SK-N-SH treated with all-trans-retinoic acid at 6 μM for 48 hours (cell line): ENCODE measurements around the gene UHRF1.

Source experiments
- ATAC-seq: fragments of 200-7000 bp; cut with Tn5 transposase; 3 replicates; pipeline ENCODE4 v1.9.1; 2020; ENCODE audit warnings: mild to moderate bottlenecking, moderate library complexity
- ARNTL ChIP-seq: fragments of 450-650 bp; formaldehyde crosslinking; IDR thresholded peaks from 2 replicates; pipeline ENCODE4 v1.5.0; 2020; ENCODE audit warnings: low read depth, mild to moderate bottlenecking, moderate library complexity, borderline replicate concordance
- BACH2 ChIP-seq: fragments of 250-450 bp; sonication (Bioruptor Pico); IDR thresholded peaks from 2 replicates; pipeline ENCODE4 v1.9.0; 2021; ENCODE audit warnings: mild to moderate bottlenecking, borderline replicate concordance
- CSDC2 ChIP-seq: fragments of 250-450 bp; sonication (Bioruptor Pico); IDR thresholded peaks from 2 replicates; pipeline ENCODE4 v1.5.0; 2020; ENCODE audit warnings: mild to moderate bottlenecking, moderate library complexity
- ESRRG ChIP-seq: fragments of 250-450 bp; sonication (Bioruptor Pico); IDR thresholded peaks from 2 replicates; pipeline ENCODE4 v1.6.1; 2021; ENCODE audit warnings: mild to moderate bottlenecking
- GLIS3 ChIP-seq: fragments of 250-450 bp; sonication (Bioruptor Pico); IDR thresholded peaks from 2 replicates; pipeline ENCODE4 v1.5.0; 2020; ENCODE audit warnings: mild to moderate bottlenecking, moderate library complexity
- ISL1 ChIP-seq: fragments of 250-450 bp; sonication (Bioruptor Pico); IDR thresholded peaks from 2 replicates; pipeline ENCODE4 v2.1.2; 2022; ENCODE audit warnings: mild to moderate bottlenecking, moderate library complexity
- OSR1 ChIP-seq: fragments of 250-450 bp; sonication (Bioruptor Pico); IDR thresholded peaks from 2 replicates; pipeline ENCODE4 v1.8.0; 2022; ENCODE audit warnings: moderate library complexity, mild to moderate bottlenecking, inconsistent platforms
- PPARA ChIP-seq: fragments of 250-450 bp; sonication (Bioruptor Pico); IDR thresholded peaks from 2 replicates; pipeline ENCODE4 v1.5.0; 2020; ENCODE audit warnings: mild to moderate bottlenecking, borderline replicate concordance
- RARB ChIP-seq: fragments of 250-450 bp; sonication (Bioruptor Pico); IDR thresholded peaks from 2 replicates; pipeline ENCODE4 v1.8.0; 2021; ENCODE audit warnings: mild to moderate bottlenecking, moderate library complexity
- SNAI2 ChIP-seq: fragments of 250-450 bp; sonication (Bioruptor Pico); IDR thresholded peaks from 2 replicates; pipeline ENCODE4 v1.5.0; 2020; ENCODE audit warnings: mild to moderate bottlenecking, moderate library complexity
- TCF4 ChIP-seq: fragments of 250-450 bp; sonication (Bioruptor Pico); IDR thresholded peaks from 2 replicates; pipeline ENCODE4 v1.8.0; 2021; ENCODE audit warnings: mild to moderate bottlenecking, moderate library complexity, borderline replicate concordance
- TOX ChIP-seq: fragments of 250-450 bp; sonication (Bioruptor Pico); IDR thresholded peaks from 2 replicates; pipeline ENCODE4 v1.8.0; 2021; ENCODE audit warnings: mild to moderate bottlenecking, moderate library complexity, borderline replicate concordance
- ZC3H10 ChIP-seq: fragments of 250-450 bp; sonication (Bioruptor Pico); IDR thresholded peaks from 2 replicates; pipeline ENCODE4 v1.5.1; 2021; ENCODE audit warnings: mild to moderate bottlenecking, moderate library complexity
- ZFP3 ChIP-seq: fragments of 250-450 bp; sonication (Bioruptor Pico); IDR thresholded peaks from 2 replicates; pipeline ENCODE4 v1.5.0; 2020; ENCODE audit warnings: mild to moderate bottlenecking, moderate library complexity
- ZFP30 ChIP-seq: fragments of 450-650 bp; formaldehyde crosslinking; IDR thresholded peaks from 2 replicates; pipeline ENCODE4 v1.5.0; 2022; ENCODE audit warnings: mild to moderate bottlenecking, moderate library complexity
- ZNF565 ChIP-seq: fragments of 450-650 bp; formaldehyde crosslinking; conservative IDR thresholded peaks from 2 replicates; pipeline ENCODE4 v1.5.0; 2020; ENCODE audit warnings: low read depth, mild to moderate bottlenecking, moderate library complexity
- ZNF70 ChIP-seq: fragments of 450-650 bp; formaldehyde crosslinking; IDR thresholded peaks from 2 replicates; pipeline ENCODE4 v1.5.0; 2020; ENCODE audit warnings: mild to moderate bottlenecking, moderate library complexity
- TF ChIP-seq, protein P1 (sequence below): fragments of 250-450 bp; sonication (Bioruptor Pico); IDR thresholded peaks from 2 replicates; pipeline ENCODE4 v1.8.0; 2021; ENCODE audit warnings: low read depth, mild to moderate bottlenecking, moderate library complexity, borderline replicate concordance
- TF ChIP-seq, protein P2 (sequence below): fragments of 250-450 bp; sonication (Bioruptor Pico); IDR thresholded peaks from 2 replicates; pipeline ENCODE4 v1.5.1; 2020; ENCODE audit warnings: low read depth, mild to moderate bottlenecking, moderate library complexity
- TF ChIP-seq, protein P3 (sequence below): fragments of 250-450 bp; sonication (Bioruptor Pico); IDR thresholded peaks from 2 replicates; pipeline ENCODE4 v1.5.1; 2021; ENCODE audit warnings: mild to moderate bottlenecking, moderate library complexity
- TF ChIP-seq, protein P4 (sequence below): fragments of 250-450 bp; sonication (Bioruptor Pico); IDR thresholded peaks from 2 replicates; pipeline ENCODE4 v1.8.0; 2020; ENCODE audit warnings: mild to moderate bottlenecking, moderate library complexity, borderline replicate concordance
- TF ChIP-seq, protein P5 (sequence below): fragments of 250-450 bp; sonication (Bioruptor Pico); IDR thresholded peaks from 2 replicates; pipeline ENCODE4 v1.5.0; 2020; ENCODE audit warnings: mild to moderate bottlenecking, moderate library complexity

The UHRF1 gene

DNA sequence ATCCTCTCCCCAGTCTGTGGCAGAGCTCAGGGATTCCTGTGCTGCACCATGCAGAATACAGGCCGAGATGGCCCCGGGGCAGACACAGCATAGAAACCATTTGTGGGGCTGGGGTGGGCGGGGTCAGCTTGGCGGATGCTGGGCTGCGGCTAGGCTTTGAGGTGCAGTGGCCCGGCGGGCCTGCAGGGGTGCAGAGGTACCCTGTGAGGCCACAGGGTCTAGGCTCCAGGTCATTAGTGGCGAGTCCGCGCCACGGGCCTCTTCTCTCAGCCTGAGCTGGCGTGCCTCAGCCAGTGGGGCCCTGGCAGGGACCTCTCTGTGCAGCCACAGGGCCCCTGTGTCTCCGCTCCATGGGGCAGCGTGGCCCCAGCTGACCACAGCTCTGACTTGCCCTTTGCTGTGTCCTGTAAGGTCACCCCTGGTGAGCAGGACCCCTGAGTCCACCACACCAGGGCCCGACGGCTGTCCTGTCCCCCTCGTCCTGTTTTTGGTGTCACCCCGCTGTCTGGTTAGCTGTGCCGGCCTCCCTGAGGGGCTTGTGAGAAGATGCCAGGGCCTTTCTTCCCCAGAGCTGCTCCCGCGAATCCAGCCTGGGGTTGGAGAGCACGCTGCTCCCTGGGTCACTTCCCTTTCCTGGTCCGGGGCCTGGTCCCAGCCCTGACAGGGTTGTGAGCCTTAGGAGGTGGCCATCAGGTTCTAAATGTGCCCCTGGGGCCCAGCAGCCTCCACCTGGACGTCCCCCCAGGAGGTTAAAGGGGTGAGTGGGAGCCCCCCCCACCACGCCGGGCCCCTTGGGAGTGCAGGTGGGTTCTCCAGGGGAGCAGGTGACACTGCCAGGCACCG is 71.8 kb downstream of the UHRF1 start:
- ATAC-seq = no peak
- no peak for TF ChIP-seq ZFP3
- TF ChIP-seq, protein P1, sequence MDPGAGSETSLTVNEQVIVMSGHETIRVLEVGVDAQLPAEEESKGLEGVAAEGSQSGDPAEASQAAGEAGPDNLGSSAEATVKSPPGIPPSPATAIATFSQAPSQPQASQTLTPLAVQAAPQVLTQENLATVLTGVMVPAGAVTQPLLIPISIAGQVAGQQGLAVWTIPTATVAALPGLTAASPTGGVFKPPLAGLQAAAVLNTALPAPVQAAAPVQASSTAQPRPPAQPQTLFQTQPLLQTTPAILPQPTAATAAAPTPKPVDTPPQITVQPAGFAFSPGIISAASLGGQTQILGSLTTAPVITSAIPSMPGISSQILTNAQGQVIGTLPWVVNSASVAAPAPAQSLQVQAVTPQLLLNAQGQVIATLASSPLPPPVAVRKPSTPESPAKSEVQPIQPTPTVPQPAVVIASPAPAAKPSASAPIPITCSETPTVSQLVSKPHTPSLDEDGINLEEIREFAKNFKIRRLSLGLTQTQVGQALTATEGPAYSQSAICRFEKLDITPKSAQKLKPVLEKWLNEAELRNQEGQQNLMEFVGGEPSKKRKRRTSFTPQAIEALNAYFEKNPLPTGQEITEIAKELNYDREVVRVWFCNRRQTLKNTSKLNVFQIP (CRISPR knock-in tag) = no peak
- no peak for TF ChIP-seq ZFP30 (CRISPR knock-in tag)
- TF ChIP-seq TCF4 (CRISPR knock-in tag) = no peak
- no peak for TF ChIP-seq RARB (CRISPR knock-in tag)
- TF ChIP-seq, protein P2, sequence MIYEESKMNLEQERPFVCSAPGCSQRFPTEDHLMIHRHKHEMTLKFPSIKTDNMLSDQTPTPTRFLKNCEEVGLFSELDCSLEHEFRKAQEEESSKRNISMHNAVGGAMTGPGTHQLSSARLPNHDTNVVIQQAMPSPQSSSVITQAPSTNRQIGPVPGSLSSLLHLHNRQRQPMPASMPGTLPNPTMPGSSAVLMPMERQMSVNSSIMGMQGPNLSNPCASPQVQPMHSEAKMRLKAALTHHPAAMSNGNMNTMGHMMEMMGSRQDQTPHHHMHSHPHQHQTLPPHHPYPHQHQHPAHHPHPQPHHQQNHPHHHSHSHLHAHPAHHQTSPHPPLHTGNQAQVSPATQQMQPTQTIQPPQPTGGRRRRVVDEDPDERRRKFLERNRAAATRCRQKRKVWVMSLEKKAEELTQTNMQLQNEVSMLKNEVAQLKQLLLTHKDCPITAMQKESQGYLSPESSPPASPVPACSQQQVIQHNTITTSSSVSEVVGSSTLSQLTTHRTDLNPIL (CRISPR knock-in tag) = no peak
- no peak for TF ChIP-seq ISL1 (CRISPR knock-in tag)
- no peak for TF ChIP-seq BACH2 (CRISPR knock-in tag)
- TF ChIP-seq ESRRG = no peak
- TF ChIP-seq ZNF565 (CRISPR knock-in tag) = no peak
- TF ChIP-seq GLIS3 (CRISPR knock-in tag) = no peak
- no peak for TF ChIP-seq SNAI2 (CRISPR knock-in tag)
- no peak for TF ChIP-seq ZC3H10 (CRISPR knock-in tag)
- TF ChIP-seq, protein P3, sequence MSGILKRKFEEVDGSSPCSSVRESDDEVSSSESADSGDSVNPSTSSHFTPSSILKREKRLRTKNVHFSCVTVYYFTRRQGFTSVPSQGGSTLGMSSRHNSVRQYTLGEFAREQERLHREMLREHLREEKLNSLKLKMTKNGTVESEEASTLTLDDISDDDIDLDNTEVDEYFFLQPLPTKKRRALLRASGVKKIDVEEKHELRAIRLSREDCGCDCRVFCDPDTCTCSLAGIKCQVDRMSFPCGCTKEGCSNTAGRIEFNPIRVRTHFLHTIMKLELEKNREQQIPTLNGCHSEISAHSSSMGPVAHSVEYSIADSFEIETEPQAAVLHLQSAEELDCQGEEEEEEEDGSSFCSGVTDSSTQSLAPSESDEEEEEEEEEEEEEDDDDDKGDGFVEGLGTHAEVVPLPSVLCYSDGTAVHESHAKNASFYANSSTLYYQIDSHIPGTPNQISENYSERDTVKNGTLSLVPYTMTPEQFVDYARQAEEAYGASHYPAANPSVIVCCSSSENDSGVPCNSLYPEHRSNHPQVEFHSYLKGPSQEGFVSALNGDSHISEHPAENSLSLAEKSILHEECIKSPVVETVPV = no peak
- TF ChIP-seq ZNF70 (CRISPR knock-in tag) = no peak
- TF ChIP-seq, protein P4, sequence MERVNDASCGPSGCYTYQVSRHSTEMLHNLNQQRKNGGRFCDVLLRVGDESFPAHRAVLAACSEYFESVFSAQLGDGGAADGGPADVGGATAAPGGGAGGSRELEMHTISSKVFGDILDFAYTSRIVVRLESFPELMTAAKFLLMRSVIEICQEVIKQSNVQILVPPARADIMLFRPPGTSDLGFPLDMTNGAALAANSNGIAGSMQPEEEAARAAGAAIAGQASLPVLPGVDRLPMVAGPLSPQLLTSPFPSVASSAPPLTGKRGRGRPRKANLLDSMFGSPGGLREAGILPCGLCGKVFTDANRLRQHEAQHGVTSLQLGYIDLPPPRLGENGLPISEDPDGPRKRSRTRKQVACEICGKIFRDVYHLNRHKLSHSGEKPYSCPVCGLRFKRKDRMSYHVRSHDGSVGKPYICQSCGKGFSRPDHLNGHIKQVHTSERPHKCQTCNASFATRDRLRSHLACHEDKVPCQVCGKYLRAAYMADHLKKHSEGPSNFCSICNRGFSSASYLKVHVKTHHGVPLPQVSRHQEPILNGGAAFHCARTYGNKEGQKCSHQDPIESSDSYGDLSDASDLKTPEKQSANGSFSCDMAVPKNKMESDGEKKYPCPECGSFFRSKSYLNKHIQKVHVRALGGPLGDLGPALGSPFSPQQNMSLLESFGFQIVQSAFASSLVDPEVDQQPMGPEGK (CRISPR knock-in tag) = no peak
- TF ChIP-seq CSDC2 (CRISPR knock-in tag) = no peak
- TF ChIP-seq TOX = no peak
- TF ChIP-seq PPARA (CRISPR knock-in tag) = no peak
- no peak for TF ChIP-seq OSR1 (CRISPR knock-in tag)

DNA sequence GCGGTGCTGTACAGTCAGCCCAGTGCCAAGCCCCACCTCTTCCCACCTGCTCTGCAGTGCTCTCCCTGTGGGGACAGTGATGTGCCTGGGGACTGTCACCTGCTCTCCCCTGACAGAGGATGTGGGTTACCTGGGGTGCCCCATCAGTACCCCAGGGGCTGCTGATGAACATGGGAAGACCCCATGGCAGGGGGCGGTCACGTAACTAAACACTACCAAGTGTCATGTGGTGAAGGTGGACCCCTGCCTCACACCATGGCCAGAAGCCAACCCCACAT is 72.3 kb downstream of the UHRF1 start:
- TF ChIP-seq, protein P4 (CRISPR knock-in tag) = no peak
- TF ChIP-seq GLIS3 (CRISPR knock-in tag) (no peak), ZFP3 (no peak), TOX (no peak), ARNTL (no peak), ZC3H10 (CRISPR knock-in tag) (no peak), ZNF565 (CRISPR knock-in tag) (no peak), BACH2 (CRISPR knock-in tag) (no peak), RARB (CRISPR knock-in tag) (no peak), CSDC2 (CRISPR knock-in tag) (no peak)
- TF ChIP-seq, protein P5, sequence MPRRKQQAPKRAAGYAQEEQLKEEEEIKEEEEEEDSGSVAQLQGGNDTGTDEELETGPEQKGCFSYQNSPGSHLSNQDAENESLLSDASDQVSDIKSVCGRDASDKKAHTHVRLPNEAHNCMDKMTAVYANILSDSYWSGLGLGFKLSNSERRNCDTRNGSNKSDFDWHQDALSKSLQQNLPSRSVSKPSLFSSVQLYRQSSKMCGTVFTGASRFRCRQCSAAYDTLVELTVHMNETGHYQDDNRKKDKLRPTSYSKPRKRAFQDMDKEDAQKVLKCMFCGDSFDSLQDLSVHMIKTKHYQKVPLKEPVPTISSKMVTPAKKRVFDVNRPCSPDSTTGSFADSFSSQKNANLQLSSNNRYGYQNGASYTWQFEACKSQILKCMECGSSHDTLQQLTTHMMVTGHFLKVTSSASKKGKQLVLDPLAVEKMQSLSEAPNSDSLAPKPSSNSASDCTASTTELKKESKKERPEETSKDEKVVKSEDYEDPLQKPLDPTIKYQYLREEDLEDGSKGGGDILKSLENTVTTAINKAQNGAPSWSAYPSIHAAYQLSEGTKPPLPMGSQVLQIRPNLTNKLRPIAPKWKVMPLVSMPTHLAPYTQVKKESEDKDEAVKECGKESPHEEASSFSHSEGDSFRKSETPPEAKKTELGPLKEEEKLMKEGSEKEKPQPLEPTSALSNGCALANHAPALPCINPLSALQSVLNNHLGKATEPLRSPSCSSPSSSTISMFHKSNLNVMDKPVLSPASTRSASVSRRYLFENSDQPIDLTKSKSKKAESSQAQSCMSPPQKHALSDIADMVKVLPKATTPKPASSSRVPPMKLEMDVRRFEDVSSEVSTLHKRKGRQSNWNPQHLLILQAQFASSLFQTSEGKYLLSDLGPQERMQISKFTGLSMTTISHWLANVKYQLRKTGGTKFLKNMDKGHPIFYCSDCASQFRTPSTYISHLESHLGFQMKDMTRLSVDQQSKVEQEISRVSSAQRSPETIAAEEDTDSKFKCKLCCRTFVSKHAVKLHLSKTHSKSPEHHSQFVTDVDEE (CRISPR knock-in tag) = no peak
- TF ChIP-seq, protein P3 = no peak
- no peak for ATAC-seq
